GM12865 (cell line): ENCODE measurements around the gene ABCA13.

ENCODE experiments used
- DNase-seq: peaks from one replicate; pipeline ENCODE4 v3.0.0; 2010; ENCODE audit warnings: low read depth
- H3K4me3 ChIP-seq: 2 replicates; pipeline ENCODE4 v1.5.1; 2011; ENCODE audit warnings: mild to moderate bottlenecking, low read depth, low read length, control low read depth
- TF ChIP-seq, protein P1 (sequence below): IDR thresholded peaks from 2 replicates; pipeline ENCODE4 v1.5.1; 2011; ENCODE audit warnings: low read length, control low read depth, low read depth, inconsistent platforms; ENCODE audit not compliant: insufficient read depth; ENCODE audit errors: missing control alignments

Gene ABCA13

DNA sequence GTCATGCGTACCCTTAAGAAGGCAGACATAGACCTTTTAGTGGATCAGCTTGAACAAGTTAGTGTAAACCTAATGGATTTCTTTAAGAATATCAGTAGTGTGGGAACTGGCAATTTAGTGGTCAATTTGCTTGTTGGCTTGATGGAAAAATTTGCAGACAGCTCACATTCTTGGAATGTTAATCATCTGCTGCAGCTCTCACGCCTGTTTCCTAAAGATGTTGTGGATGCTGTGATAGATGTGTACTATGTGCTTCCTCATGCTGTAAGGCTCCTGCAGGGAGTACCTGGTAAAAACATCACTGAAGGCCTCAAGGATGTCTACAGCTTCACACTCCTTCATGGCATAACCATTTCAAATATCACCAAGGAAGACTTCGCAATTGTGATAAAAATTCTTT is 103.4 kb downstream of the ABCA13 start:
- DNase-seq = no peak
- H3K4me3 ChIP-seq = no peak overlapping the region
- TF ChIP-seq, protein P1, sequence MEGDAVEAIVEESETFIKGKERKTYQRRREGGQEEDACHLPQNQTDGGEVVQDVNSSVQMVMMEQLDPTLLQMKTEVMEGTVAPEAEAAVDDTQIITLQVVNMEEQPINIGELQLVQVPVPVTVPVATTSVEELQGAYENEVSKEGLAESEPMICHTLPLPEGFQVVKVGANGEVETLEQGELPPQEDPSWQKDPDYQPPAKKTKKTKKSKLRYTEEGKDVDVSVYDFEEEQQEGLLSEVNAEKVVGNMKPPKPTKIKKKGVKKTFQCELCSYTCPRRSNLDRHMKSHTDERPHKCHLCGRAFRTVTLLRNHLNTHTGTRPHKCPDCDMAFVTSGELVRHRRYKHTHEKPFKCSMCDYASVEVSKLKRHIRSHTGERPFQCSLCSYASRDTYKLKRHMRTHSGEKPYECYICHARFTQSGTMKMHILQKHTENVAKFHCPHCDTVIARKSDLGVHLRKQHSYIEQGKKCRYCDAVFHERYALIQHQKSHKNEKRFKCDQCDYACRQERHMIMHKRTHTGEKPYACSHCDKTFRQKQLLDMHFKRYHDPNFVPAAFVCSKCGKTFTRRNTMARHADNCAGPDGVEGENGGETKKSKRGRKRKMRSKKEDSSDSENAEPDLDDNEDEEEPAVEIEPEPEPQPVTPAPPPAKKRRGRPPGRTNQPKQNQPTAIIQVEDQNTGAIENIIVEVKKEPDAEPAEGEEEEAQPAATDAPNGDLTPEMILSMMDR = no peak

DNA sequence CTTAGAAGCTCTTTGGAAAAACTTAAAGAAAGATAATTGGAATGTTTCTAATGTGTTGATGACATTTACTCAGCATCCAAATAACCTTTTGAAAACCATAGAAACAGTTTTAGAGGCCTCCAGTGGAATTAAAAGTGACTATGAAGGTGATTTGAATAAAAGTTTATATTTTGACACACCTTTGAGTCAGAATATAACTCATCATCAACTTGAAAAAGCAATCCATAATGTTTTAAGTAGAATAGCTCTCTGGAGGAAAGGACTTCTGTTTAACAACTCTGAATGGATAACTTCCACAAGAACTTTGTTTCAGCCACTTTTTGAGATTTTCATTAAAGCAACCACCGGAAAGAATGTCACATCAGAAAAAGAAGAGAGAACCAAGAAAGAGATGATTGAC is 108.2 kb downstream of the ABCA13 start:
- no peak for DNase-seq
- TF ChIP-seq, protein P1 = no peak
- H3K4me3 ChIP-seq = no peak overlapping the region

DNA sequence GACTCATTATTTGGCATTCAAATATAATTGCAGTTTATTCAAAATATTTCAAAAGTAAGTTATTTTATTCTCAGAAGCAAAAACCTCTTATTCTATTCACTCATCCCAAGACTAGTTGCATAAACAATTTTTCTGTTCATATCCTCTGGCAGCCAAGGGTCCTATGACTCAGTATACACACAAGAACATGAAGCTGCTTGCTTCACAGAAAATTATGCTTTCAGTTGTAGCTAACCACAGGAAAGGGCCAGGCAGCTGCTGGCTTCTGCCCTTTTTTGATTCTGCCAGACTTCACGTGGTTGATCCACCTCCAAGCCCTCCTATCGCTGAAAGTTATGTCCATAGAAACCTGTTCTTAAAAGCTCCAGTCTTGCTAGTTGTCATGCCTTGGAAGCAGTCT is 108.8 kb downstream of the ABCA13 start:
- TF ChIP-seq, protein P1 = no peak
- H3K4me3 ChIP-seq = no peak overlapping the region
- no peak for DNase-seq

DNA sequence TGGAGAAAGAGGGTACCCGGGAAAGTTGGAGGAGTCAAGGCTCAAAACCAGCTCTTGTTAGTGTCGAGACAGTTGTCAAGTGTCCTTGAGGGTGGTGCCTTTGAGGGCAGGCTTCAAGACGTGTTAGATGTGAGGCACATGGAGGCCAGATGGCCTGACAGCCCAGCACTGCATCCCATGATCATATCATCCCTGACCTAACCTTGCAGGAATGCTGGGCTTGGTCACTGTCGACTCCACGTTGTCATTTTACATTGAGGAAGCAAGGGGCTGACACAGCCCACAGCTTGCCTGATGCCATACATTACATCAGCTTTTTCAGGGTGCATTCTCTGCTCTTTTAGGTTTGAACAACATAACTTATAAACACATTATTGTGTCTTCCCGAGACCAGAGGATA is 114.1 kb downstream of the ABCA13 start:
- no peak overlapping the region for H3K4me3 ChIP-seq
- TF ChIP-seq, protein P1 = no peak
- no peak for DNase-seq

DNA sequence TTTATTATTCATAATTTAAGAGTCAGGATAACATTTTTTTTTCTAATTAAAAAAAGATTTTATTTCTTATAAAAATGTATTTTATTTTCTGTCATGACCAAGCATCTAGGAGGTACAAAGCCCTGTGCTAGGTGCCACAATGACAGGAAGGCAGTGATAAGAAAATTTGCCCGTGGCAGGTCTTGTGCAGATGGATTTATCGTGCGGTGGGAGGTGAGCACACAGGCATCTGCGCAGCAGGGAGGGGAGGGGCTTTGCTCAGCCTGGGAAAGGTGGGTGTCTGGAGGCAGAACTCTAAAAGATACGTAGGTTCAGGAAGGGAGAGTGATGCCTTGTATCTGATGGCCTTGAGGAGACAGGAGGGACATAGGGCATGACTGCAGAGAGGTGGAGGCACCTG is 115.6 kb downstream of the ABCA13 start:
- no peak for DNase-seq
- H3K4me3 ChIP-seq = no peak overlapping the region
- TF ChIP-seq, protein P1 = no peak

DNA sequence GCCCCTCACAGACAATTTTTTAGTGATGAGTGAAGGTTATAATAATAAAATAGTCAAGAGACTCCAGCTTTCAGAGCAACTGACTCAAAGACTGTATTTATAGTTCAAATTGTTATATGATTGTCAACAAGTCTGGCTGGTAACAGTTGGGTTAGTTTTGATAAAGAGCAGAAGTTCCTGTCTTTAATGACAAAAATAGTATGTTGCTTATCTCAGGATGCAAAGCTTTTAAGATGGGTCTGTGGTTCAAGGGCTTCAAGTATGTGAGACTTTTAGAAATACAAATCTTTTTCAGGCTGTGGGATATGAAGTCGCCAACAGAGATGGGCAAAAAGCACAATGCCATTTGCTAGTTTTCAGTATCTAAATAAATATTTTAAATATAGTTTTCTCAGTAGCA is 118.4 kb downstream of the ABCA13 start:
- TF ChIP-seq, protein P1 = no peak
- H3K4me3 ChIP-seq = no peak overlapping the region
- DNase-seq = no peak

DNA sequence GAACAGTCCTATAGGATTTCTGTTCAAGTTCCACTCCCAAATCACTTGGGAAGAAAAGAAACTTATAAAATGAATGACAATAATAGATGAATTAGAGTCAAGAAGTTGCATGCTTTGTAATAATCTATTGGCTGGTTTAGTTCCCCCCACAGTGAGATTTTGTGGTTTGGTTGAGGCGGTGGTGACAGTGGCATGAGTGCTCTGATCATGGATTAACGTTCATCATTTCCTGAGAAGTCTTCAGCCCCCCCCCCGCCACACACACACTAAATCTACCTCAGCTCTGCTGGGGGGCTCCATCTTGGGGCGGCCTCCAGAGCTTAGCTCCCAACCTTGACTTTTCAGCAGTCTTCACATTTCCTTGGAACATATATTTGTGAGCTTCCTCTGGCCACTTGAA is 121.7 kb downstream of the ABCA13 start:
- H3K4me3 ChIP-seq = no peak overlapping the region
- DNase-seq = no peak
- TF ChIP-seq, protein P1 = no peak
